Measurements from ENCODE around the gene RIBC2. TPM values are rescaled to one million over a fixed set of nuclear protein-coding genes. Genes with fewer than 3 reads are reported as not detected.

Gene RIBC2
- total and polyA plus RNA-seq, 10 of the 15 experiments (the other 5 are each of a cell fraction or from before 2014, with no cell fraction given), result 0.10 TPM; not detected in 9

DNA sequence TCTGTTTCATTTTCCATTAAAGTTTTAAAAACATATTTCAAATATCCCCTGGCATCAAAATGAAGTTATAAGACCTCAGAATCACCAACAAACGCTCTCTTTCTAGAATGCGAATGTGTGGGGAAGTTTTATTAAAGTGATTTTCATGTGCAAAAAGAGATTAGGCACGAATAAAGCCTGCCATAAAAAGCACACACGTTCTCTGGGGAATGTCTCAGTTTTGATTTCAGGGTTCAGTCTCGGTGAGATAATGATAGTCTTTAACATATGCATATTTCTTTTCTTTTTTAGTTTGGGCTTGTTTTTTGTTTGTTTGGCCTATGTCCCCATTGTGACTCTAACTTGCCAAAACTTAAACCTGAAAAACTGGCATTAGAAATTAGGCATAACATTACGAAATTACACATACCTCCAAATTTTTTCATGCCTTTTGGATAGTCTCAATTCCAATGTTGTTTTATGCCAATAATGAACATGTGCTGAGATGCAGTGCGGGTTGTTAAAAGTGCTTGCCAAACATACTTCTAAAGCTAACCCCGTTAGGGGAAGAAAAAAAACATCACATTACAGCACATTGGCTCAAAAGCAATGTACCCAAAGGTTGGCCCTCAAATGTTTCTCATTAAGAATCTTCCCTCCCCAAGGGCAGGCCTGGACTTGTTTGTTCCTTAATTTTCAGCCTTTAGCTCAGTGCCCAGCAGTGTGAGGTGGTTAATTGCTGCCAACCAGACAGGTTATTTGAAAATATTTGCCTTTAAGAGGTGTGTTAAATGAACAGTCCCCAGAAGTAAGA is 56.0 kb downstream of the RIBC2 start:
- H3K4me3 ChIP-seq, result no peak overlapping the region
- no peak overlapping the region for H3K4me2 ChIP-seq (ENCODE audit: control insufficient read depth, insufficient read depth)
- CTCF ChIA-PET, result no interaction called here
- intact Hi-C loops (cut with micrococcal nuclease; ENCODE audit: unreplicated experiment), result no loop called here
- ATAC-seq (no peak), FAIRE-seq (no peak), DNase-seq (ENCODE audit: low read depth, low spot score) (no peak)
- POLR2A ChIA-PET, result no interaction called here
- H3K79me2 ChIP-seq (ENCODE audit: control insufficient read depth, insufficient read depth, low read length), result no peaks in the 10 kb centered on the region
- no peak overlapping the region for H3K27ac ChIP-seq (ENCODE audit: control insufficient read depth, insufficient read depth)
- WGBS (ENCODE audit: insufficient coverage, insufficient replicate concordance, low lambda C conversion rate, missing lambda C conversion rate), result 33% methylated on average over 8 of the region's 8 CpGs
- no peaks in the 10 kb centered on the region; a peak in 1 of 4 replicates for H3K27me3 ChIP-seq (replicated peaks in 1 of 2; ENCODE audit: control insufficient read depth in 2 of 2, insufficient read depth in 2 of 2, low read length in 1 of 2)
- H3K4me1 ChIP-seq (ENCODE audit: control insufficient read depth, insufficient read depth, low read length), result no peaks in the 10 kb centered on the region
- in situ Hi-C loops (cut with MboI), result no loop called here
- no peak overlapping the region for H3K9ac ChIP-seq (ENCODE audit: control insufficient read depth, insufficient read depth, low read length)
- H3K9me3 ChIP-seq (replicated peaks; ENCODE audit: control insufficient read depth, insufficient read depth, low read length), result no peaks in the 10 kb centered on the region; the same call in 1 of the 3 replicates
- RAD21 ChIA-PET (ENCODE audit: unreplicated experiment), result no interaction called here
- TF ChIP-seq RAD51 (IDR thresholded peaks at IDR 0.05), result no peak
- TF ChIP-seq USF1 (IDR thresholded peaks at IDR 0.05; ENCODE audit: borderline replicate concordance, extremely low read length, insufficient read depth, low read depth, low read length), result no peak
- TF ChIP-seq HCFC1 (IDR thresholded peaks at IDR 0.05; ENCODE audit: low read length), result no peak
- no peak for TF ChIP-seq MEF2A (IDR thresholded peaks at IDR 0.05; ENCODE audit: insufficient read depth, low read depth, low read length)
- TF ChIP-seq RCOR1 (conservative IDR thresholded peaks at IDR 0.05; ENCODE audit: low read depth, low read length), result no peak
- SMC1A ChIA-PET (ENCODE audit: uncharacterized antibody, unreplicated experiment), result no interaction called here
- H3K36me3 ChIP-seq (ENCODE audit: control insufficient read depth in 2 of 2, insufficient read depth in 2 of 2, low read length in 1 of 2), result no peaks in the 10 kb centered on the region
- BruUV-seq (replicated peaks), result no TSS peak
- no peak overlapping the region for H2AFZ ChIP-seq (ENCODE audit: control insufficient read depth, low read depth, low read length)
- H4K20me1 ChIP-seq (ENCODE audit: control insufficient read depth, insufficient read depth), result no peaks in the 10 kb centered on the region

DNA sequence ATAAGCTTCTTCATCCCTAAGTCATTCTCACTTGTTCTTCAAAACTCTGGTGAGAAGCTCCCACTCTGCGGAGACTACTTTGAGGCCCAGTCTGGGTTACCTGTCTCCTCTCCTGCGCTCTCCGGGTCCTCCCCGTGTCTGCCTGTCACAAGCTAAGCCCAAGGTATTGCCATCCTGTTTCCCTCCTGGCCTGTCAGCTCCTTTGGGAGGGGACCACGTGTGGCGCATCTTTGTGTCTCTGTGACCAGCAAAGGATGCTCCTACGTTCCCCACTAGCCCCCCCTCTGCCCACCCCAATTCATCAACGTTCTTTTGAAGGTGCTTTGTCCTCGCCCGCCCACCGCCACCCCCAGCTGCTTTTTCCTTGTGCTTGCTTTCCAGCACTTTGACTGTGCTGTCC is 57.4 kb downstream of the RIBC2 start:
- intact Hi-C loops (cut with micrococcal nuclease; ENCODE audit: unreplicated experiment) (no loop called here), in situ Hi-C loops (cut with MboI) (no loop called here)
- ChIA-PET SMC1A (ENCODE audit: uncharacterized antibody, unreplicated experiment) (no interaction called here), POLR2A (interaction anchor here (0.6 kb wide), 1 partner anchor 82 kb away, joined by 6 read pairs; no protein-coding TSS in a partner anchor), RAD21 (ENCODE audit: unreplicated experiment) (no interaction called here), CTCF (no interaction called here)
- no TSS peak for BruUV-seq (replicated peaks)
- H3K4me2 ChIP-seq (ENCODE audit: control insufficient read depth, insufficient read depth), result no peak overlapping the region
- WGBS (ENCODE audit: insufficient coverage, insufficient replicate concordance, low lambda C conversion rate, missing lambda C conversion rate), result 40% methylated on average over 11 of the region's 11 CpGs
- ATAC-seq (no peak), DNase-seq (ENCODE audit: low read depth, low spot score) (no peak), FAIRE-seq (no peak)
- H4K20me1 ChIP-seq (ENCODE audit: control insufficient read depth, insufficient read depth), result no peaks in the 10 kb centered on the region
- no peak overlapping the region for H2AFZ ChIP-seq (ENCODE audit: control insufficient read depth, low read depth, low read length)
- no peaks in the 10 kb centered on the region; a peak in 1 of 4 replicates for H3K27me3 ChIP-seq (replicated peaks in 1 of 2; ENCODE audit: control insufficient read depth in 2 of 2, insufficient read depth in 2 of 2, low read length in 1 of 2)
- no peaks in the 10 kb centered on the region for H3K4me1 ChIP-seq (ENCODE audit: control insufficient read depth, insufficient read depth, low read length)
- H3K9me3 ChIP-seq (replicated peaks; ENCODE audit: control insufficient read depth, insufficient read depth, low read length), result no peaks in the 10 kb centered on the region; the same call in 1 of the 3 replicates
- no peak overlapping the region for H3K9ac ChIP-seq (ENCODE audit: control insufficient read depth, insufficient read depth, low read length)
- H3K79me2 ChIP-seq (ENCODE audit: control insufficient read depth, insufficient read depth, low read length), result no peaks in the 10 kb centered on the region
- no peak overlapping the region for H3K4me3 ChIP-seq
- H3K27ac ChIP-seq (ENCODE audit: control insufficient read depth, insufficient read depth), result no peak overlapping the region
- H3K36me3 ChIP-seq (ENCODE audit: control insufficient read depth in 2 of 2, insufficient read depth in 2 of 2, low read length in 1 of 2), result no peaks in the 10 kb centered on the region
- no peak for TF ChIP-seq WRNIP1 (IDR thresholded peaks at IDR 0.05; ENCODE audit: borderline replicate concordance, low read depth, low read length)
- TF ChIP-seq NBN (IDR thresholded peaks at IDR 0.05), result no peak
- TF ChIP-seq, protein P1, sequence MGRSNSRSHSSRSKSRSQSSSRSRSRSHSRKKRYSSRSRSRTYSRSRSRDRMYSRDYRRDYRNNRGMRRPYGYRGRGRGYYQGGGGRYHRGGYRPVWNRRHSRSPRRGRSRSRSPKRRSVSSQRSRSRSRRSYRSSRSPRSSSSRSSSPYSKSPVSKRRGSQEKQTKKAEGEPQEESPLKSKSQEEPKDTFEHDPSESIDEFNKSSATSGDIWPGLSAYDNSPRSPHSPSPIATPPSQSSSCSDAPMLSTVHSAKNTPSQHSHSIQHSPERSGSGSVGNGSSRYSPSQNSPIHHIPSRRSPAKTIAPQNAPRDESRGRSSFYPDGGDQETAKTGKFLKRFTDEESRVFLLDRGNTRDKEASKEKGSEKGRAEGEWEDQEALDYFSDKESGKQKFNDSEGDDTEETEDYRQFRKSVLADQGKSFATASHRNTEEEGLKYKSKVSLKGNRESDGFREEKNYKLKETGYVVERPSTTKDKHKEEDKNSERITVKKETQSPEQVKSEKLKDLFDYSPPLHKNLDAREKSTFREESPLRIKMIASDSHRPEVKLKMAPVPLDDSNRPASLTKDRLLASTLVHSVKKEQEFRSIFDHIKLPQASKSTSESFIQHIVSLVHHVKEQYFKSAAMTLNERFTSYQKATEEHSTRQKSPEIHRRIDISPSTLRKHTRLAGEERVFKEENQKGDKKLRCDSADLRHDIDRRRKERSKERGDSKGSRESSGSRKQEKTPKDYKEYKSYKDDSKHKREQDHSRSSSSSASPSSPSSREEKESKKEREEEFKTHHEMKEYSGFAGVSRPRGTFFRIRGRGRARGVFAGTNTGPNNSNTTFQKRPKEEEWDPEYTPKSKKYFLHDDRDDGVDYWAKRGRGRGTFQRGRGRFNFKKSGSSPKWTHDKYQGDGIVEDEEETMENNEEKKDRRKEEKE (IDR thresholded peaks at IDR 0.05), result no peak
- no peak for TF ChIP-seq MXI1 (IDR thresholded peaks at IDR 0.05; ENCODE audit: low read depth, low read length)
- TF ChIP-seq, protein P2, sequence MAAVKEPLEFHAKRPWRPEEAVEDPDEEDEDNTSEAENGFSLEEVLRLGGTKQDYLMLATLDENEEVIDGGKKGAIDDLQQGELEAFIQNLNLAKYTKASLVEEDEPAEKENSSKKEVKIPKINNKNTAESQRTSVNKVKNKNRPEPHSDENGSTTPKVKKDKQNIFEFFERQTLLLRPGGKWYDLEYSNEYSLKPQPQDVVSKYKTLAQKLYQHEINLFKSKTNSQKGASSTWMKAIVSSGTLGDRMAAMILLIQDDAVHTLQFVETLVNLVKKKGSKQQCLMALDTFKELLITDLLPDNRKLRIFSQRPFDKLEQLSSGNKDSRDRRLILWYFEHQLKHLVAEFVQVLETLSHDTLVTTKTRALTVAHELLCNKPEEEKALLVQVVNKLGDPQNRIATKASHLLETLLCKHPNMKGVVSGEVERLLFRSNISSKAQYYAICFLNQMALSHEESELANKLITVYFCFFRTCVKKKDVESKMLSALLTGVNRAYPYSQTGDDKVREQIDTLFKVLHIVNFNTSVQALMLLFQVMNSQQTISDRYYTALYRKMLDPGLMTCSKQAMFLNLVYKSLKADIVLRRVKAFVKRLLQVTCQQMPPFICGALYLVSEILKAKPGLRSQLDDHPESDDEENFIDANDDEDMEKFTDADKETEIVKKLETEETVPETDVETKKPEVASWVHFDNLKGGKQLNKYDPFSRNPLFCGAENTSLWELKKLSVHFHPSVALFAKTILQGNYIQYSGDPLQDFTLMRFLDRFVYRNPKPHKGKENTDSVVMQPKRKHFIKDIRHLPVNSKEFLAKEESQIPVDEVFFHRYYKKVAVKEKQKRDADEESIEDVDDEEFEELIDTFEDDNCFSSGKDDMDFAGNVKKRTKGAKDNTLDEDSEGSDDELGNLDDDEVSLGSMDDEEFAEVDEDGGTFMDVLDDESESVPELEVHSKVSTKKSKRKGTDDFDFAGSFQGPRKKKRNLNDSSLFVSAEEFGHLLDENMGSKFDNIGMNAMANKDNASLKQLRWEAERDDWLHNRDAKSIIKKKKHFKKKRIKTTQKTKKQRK (IDR thresholded peaks at IDR 0.05; ENCODE audit: low read depth, low read length), result no peak
